GM21737 (cell line): ENCODE data around the gene USP35.
A peak's percentile ranks its signal among the peaks of the same experiment; 100 is the strongest.
"Not testable (repeated sequence)": the region's sequence is repeated elsewhere in the genome, so short reads cannot be mapped to it uniquely, and the experiment has no call there.

ENCODE experiments used
- ATAC-seq: cut with Tn5 transposase; IDR thresholded peaks from one replicate; pipeline ENCODE4 v1.9.1; 2021; ENCODE audit warnings: mild to moderate bottlenecking, moderate library complexity; ENCODE audit not compliant: unreplicated experiment

USP35 gene

GRCh38 chr11:78168539-78169477, 19.9 kb upstream of the USP35 start:
- no peak for ATAC-seq

GRCh38 chr11:78170413-78170812, 18.3 kb upstream of the USP35 start:
- no peak for ATAC-seq

- no peak for ATAC-seq
These were observed 17.7 kb upstream of the USP35 start for GRCh38 chr11:78170874-78171549.

- no peak for ATAC-seq
These were observed 16.8 kb upstream of the USP35 start for GRCh38 chr11:78171951-78172350.

- ATAC-seq, result not testable (repeated sequence)
These were observed 12.9 kb upstream of the USP35 start for GRCh38 chr11:78175862-78176261.

GRCh38 chr11:78176605-78177141, 12.0 kb upstream of the USP35 start:
- ATAC-seq, result no peak

- ATAC-seq, result no peak
These were observed 11.5 kb upstream of the USP35 start for GRCh38 chr11:78177216-78177615.

GRCh38 chr11:78179459-78180071, 9.2 kb upstream of the USP35 start:
- no peak for ATAC-seq

- ATAC-seq, result no peak
These were observed 8.0 kb upstream of the USP35 start for GRCh38 chr11:78180751-78181150.

- ATAC-seq, result no peak
These were observed 7.5 kb upstream of the USP35 start for GRCh38 chr11:78181185-78181584.

GRCh38 chr11:78187366-78188285, 1.1 kb upstream of the USP35 start:
- ATAC-seq, result peak; percentile 17

GRCh38 chr11:78189174-78189724, 530 bp downstream of the USP35 start:
- ATAC-seq, result no peak

- no peak for ATAC-seq
These were observed 1.1 kb downstream of the USP35 start for GRCh38 chr11:78189851-78190250.

GRCh38 chr11:78190374-78190773, 1.7 kb downstream of the USP35 start:
- ATAC-seq, result no peak

GRCh38 chr11:78190871-78191538, 2.3 kb downstream of the USP35 start:
- no peak for ATAC-seq

- ATAC-seq, result no peak
These were observed 3.6 kb downstream of the USP35 start for GRCh38 chr11:78192223-78192719.

- no peak for ATAC-seq
These were observed 4.2 kb downstream of the USP35 start for GRCh38 chr11:78192911-78193351.

GRCh38 chr11:78193806-78194205, 5.1 kb downstream of the USP35 start:
- ATAC-seq, result no peak

GRCh38 chr11:78194490-78194889, 5.8 kb downstream of the USP35 start:
- no peak for ATAC-seq
